Vagina (tissue), 2 donors: ENCODE data around the gene TVP23B. TPM values are rescaled to one million over a fixed set of nuclear protein-coding genes. Genes with fewer than 3 reads are reported as not detected.
"Not testable (repeated sequence)": the region's sequence is repeated elsewhere in the genome, so short reads cannot be mapped to it uniquely, and the experiment has no call there.

Experiments
- DNase-seq, 2 donors: peaks; one replicate each; pipeline ENCODE4 v3.0.0-alpha.2; 2017; ENCODE audit errors: extremely low spot score in 2 of 2
- H3K27ac ChIP-seq: fragments of 200-600 bp; sonication (generic); one replicate; pipeline ENCODE4 v1.5.1; 2019
- H3K27me3 ChIP-seq: fragments of 200-600 bp; sonication (generic); one replicate; pipeline ENCODE4 v1.5.1; 2019
- H3K36me3 ChIP-seq, 2 donors: fragments of 200-600 bp; sonication (generic); one replicate each; pipeline ENCODE4 v1.5.1; 2017 to 2019
- H3K4me1 ChIP-seq: fragments of 200-600 bp; sonication (generic); one replicate; pipeline ENCODE4 v1.5.1; 2019
- H3K4me3 ChIP-seq, 2 donors: fragments of 200-600 bp; sonication (generic); 1 replicate in 1 of 2; 2 replicates in 1 of 2; pipeline ENCODE4 v1.5.1; 2016 to 2019
- H3K9me3 ChIP-seq: fragments of 200-600 bp; sonication (generic); one replicate; pipeline ENCODE4 v1.5.1; 2019
- POLR2A ChIP-seq, 2 donors: fragments of 450-650 bp; IDR thresholded peaks; one replicate each; pipeline ENCODE4 v1.6.1; 2017; ENCODE audit warnings: antibody characterized with exemption in 2 of 2, mild to moderate bottlenecking in 2 of 2, moderate library complexity in 2 of 2
- POLR2AphosphoS5 ChIP-seq, 2 donors: sonication (generic); formaldehyde crosslinking; IDR thresholded peaks; one replicate each; pipeline ENCODE4 v1.9.0; 2017; ENCODE audit warnings: antibody characterized with exemption in 2 of 2, mild to moderate bottlenecking in 2 of 2, low read depth in 1 of 2; ENCODE audit not compliant: insufficient read depth in 1 of 2
- intact Hi-C: fragments of 100-400 bp; cut with DNase I; formaldehyde crosslinking; loops from one replicate; pipeline ENCODE4 v1.15.1; 2023
- total RNA-seq: library from RNA; depleted of rRNA; stranded (reverse); fragments of >200 nt; gene quantifications from one replicate; pipeline ENCODE4 v1.2.3, GENCODE V29; 2016
- TF ChIP-seq, protein P1 (sequence below), 3 experiments: fragments of 450-650 bp in 2 of 3; fragments of 200-600 bp in 1 of 3; sonication (generic) in 1 of 3; IDR thresholded peaks; one replicate each; pipeline ENCODE4 v1.5.1; 2017 to 2019; ENCODE audit warnings: antibody characterized with exemption in 3 of 3, mild to moderate bottlenecking in 2 of 3, moderate library complexity in 2 of 3

Gene TVP23B
- total RNA-seq, 1 donor from 2014 or later: 21.6 TPM

DNA sequence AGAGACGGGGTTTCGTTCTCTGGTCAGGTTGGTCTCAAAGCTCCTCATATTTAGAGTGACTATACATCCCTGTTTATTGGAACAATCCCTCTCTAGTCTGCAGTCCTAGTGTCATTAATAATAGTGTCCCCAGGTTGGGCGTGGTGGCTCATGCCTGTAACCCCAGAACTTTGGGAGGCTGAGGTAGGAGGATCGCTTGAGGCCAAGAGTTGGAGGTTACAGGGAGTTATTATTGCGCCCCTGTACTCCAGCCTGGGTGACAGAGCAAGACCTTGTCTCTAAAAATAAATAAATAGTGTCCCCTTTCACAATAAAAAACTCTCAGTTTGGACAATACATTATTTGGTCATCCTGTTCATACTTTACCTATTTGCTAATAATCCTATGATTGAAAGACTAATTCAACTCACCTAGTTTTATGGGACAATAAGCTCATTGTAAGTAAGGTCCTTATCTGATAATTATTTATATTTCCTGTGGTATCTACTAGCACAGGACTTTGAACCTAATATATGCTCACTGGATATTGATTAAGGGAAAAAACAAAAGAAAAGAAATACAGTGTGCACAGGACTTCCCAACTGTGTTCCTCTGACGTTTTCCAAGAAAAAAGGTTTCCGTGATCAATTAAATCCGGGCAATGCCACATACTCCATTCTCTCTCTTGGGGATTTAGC lies 23.5 kb upstream of the TVP23B start:
- H3K4me1 ChIP-seq, H3K36me3 ChIP-seq, H3K4me3 ChIP-seq, H3K27me3 ChIP-seq, intact Hi-C loops, H3K9me3 ChIP-seq, DNase-seq, H3K27ac ChIP-seq: not testable (repeated sequence)

DNA sequence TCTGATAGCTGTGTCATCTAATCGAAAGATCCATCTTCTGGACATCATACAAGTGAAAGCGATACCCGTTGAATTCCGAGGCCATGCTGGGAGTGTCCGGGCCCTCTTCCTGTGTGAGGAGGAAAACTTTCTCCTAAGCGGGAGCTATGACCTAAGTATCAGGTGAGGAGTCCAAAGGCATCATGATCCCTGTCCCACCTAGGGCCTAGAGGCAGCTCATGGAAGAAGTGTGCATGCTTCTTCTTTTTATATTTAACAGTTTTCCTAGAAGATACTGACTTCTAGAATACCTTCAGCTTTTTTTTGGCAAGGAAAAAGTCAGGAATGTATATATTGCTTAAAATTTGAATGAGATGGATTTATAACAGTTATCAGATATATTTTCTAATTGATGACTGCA lies 22.6 kb upstream of the TVP23B start:
- H3K27ac ChIP-seq, intact Hi-C loops, DNase-seq, H3K4me1 ChIP-seq, H3K36me3 ChIP-seq, H3K4me3 ChIP-seq, H3K27me3 ChIP-seq, H3K9me3 ChIP-seq: not testable (repeated sequence)

DNA sequence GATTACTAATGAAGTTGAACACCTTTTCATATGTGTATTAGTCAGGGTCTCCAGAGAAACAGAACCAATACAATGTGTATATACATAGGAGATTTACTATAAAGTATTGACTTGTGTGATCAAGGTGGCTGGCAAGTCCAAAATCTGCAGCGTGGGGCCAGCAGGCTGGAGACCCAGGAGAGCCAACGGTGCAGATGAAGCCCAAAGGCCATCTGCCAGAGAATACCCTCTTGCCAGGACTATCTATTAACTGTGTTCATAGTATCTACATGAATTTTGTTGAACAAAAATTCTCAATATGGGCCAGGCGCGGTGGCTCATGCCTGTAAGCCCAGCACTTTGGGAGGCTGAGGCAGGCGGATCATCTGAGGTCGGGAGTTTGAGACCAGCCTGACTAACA lies 20.8 kb upstream of the TVP23B start:
- H3K27ac ChIP-seq, intact Hi-C loops, H3K27me3 ChIP-seq, DNase-seq, H3K4me1 ChIP-seq, H3K4me3 ChIP-seq, H3K9me3 ChIP-seq, H3K36me3 ChIP-seq: not testable (repeated sequence)

DNA sequence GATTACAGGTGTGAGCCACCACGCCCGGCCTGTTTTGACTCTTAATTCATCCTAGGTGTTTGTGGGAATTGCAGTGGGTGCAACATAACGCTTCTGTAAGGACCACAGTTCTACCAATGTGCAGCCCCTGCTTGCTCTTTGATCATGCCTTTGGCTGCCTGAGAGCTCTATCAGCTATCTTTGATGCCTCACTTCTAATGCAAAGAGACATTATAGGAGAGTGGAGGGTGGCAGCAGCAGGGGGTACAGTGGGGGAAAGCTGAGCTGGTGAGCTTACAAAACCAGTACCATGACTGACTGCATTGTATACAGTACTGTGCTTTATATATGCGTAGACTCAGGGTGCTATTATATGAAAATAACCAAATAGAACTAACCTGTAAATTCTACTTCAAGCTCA lies 10.4 kb upstream of the TVP23B start:
- H3K36me3 ChIP-seq, H3K4me3 ChIP-seq, DNase-seq, H3K4me1 ChIP-seq, H3K27me3 ChIP-seq, intact Hi-C loops, H3K9me3 ChIP-seq, H3K27ac ChIP-seq: not testable (repeated sequence)

DNA sequence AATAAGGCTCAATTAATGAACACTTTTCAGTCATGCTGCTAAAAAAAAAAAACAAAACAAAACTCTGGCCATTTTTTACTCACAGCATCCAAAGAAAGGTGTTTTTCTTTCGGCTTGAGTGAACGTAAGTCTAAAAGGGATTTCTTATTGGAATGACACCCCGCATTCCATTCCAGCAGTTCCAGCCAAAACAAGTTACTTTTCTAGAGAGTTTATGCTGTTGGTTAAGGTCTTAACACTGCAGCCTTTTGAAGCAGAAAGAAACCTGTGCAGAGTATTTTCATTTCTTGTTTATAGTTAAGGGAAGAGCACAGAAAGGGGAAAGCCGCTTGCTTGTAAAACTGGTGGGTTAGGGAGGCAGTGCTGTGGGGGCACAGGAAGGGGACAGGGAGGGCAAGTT lies 9.9 kb upstream of the TVP23B start:
- H3K27ac ChIP-seq, H3K27me3 ChIP-seq, H3K36me3 ChIP-seq, H3K4me3 ChIP-seq, DNase-seq, H3K4me1 ChIP-seq, intact Hi-C loops, H3K9me3 ChIP-seq: not testable (repeated sequence)

DNA sequence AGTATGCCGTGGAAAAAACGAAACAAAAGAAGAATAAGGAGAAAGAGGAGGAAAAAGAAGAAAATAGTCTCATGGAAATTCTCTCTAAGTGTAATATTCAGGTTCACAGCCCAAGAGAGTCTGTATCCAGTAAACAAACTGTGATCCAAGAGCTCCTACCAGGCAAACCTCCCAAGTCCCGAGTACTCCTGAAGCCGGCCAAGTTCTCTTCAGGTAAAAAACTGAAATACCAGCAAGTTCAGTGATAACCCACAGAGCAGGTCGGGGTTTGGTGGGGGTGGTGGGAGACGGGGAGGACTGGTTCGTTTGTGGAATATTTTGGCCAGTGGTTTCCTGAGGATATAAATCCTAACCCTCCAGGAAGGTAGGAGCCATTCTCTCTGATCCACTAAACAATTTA lies 8.5 kb upstream of the TVP23B start:
- Histone ChIP-seq H3K27ac (no peak overlapping the region), H3K4me1 (no peaks in the 10 kb centered on the region), H3K9me3 (no peaks in the 10 kb centered on the region), H3K36me3 (no peaks in the 10 kb centered on the region), H3K4me3 (no peak overlapping the region), H3K27me3 (no peaks in the 10 kb centered on the region)
- no peak for TF ChIP-seq POLR2AphosphoS5 (IDR thresholded peaks at IDR 0.05; ENCODE audit: insufficient read depth in 1 of 2, low read depth in 1 of 2)
- no peak for TF ChIP-seq POLR2A (IDR thresholded peaks at IDR 0.05)
- TF ChIP-seq, protein P1, sequence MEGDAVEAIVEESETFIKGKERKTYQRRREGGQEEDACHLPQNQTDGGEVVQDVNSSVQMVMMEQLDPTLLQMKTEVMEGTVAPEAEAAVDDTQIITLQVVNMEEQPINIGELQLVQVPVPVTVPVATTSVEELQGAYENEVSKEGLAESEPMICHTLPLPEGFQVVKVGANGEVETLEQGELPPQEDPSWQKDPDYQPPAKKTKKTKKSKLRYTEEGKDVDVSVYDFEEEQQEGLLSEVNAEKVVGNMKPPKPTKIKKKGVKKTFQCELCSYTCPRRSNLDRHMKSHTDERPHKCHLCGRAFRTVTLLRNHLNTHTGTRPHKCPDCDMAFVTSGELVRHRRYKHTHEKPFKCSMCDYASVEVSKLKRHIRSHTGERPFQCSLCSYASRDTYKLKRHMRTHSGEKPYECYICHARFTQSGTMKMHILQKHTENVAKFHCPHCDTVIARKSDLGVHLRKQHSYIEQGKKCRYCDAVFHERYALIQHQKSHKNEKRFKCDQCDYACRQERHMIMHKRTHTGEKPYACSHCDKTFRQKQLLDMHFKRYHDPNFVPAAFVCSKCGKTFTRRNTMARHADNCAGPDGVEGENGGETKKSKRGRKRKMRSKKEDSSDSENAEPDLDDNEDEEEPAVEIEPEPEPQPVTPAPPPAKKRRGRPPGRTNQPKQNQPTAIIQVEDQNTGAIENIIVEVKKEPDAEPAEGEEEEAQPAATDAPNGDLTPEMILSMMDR (IDR thresholded peaks at IDR 0.05): no peak
- intact Hi-C loops: no loop called here
- DNase-seq: no peak

DNA sequence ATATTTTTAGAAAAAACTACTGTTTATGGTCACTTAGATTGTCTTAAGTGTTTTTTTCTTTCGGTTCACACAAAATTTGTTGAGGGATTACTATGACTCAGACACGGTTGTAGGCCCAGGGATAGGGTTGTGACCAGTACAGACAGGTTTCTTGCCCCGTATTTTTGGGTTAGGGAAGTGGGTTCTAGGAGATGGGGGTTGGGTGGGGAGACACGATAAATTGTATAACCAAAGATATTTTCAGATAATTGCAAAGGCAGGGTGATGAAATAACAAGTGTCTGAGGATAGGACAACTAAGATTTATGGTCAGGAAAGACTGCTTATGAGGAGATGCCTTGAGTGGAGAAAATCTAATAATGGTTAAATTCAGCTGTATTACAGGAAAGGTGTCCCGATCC lies 822 bp downstream of the TVP23B start:
- DNase-seq, intact Hi-C loops, H3K27me3 ChIP-seq, H3K27ac ChIP-seq, H3K36me3 ChIP-seq, H3K9me3 ChIP-seq: not testable (repeated sequence)
- peaks cover 24% of the 10 kb centered on the region for H3K4me1 ChIP-seq
- peak overlapping the region in 1 of 2 donors; percentile 66 for H3K4me3 ChIP-seq

DNA sequence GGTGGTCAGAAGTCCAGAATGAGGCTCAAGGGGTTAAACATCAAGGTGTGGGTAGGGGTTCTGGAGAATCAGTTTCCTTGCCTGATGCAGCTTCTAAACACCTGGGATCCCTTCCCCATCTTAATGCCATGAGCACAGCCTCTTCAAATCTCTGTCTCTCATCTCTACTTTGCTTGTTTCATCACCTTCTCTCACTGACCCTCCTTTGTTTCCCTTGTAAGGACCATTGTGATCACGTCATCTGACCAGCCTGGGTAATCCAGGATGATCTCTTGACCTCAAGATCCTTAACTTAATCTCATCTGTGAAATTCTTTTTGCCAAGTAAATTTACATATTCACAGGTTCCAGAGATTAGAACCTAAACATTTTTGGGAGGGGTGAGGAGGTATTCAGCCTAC lies 5.0 kb downstream of the TVP23B start:
- intact Hi-C loops, H3K27ac ChIP-seq: not testable (repeated sequence)

DNA sequence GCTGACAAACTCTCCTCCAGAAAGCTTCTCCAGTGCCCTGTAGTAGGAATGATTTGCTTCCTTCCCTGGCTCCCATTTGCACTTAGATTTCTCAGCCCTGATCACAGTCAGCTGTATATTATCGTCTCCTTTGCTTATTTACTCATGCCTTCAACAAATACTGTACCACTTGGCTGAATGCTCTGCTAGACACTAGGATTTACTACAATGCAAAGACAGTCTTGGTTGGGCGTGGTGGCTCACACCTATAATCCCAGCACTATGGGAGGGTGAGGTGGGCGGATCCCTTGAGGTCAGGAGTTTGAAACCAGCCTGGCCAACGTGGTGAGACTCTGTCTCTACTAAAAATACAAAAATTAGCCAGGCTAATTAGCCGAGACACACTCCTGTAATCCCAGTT lies 5.9 kb downstream of the TVP23B start:
- H3K4me3 ChIP-seq, intact Hi-C loops, H3K36me3 ChIP-seq, H3K9me3 ChIP-seq, DNase-seq, H3K27me3 ChIP-seq, H3K27ac ChIP-seq: not testable (repeated sequence)
- peaks cover 24% of the 10 kb centered on the region for H3K4me1 ChIP-seq

More for the DNA sequence above, 5.0 kb downstream of the TVP23B start:
- not testable (repeated sequence) for H3K9me3 ChIP-seq, DNase-seq, H3K4me3 ChIP-seq, H3K36me3 ChIP-seq, H3K27me3 ChIP-seq
- H3K4me1 ChIP-seq: peaks cover 24% of the 10 kb centered on the region

DNA sequence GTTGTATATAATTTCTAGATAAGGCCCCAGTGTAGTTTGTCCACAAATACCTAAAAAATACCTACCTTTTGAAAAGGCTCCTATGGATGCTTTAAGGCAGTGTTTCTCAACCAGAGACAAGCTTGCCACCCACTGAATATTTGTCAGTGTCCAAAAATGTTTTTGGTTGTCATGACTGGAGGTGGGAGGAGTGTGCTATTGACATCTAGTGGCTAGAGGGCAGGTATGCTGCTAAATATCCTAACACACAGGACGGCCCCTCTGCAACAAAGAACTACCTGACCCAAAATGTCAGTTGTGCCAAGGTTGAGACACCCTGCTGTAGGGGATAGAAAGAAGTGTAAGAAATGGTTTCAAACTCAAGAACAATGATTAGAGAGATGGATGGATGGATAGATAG lies 10.4 kb downstream of the TVP23B start:
- H3K4me3 ChIP-seq, H3K27ac ChIP-seq, H3K36me3 ChIP-seq, intact Hi-C loops, H3K4me1 ChIP-seq, DNase-seq, H3K9me3 ChIP-seq, H3K27me3 ChIP-seq: not testable (repeated sequence)

DNA sequence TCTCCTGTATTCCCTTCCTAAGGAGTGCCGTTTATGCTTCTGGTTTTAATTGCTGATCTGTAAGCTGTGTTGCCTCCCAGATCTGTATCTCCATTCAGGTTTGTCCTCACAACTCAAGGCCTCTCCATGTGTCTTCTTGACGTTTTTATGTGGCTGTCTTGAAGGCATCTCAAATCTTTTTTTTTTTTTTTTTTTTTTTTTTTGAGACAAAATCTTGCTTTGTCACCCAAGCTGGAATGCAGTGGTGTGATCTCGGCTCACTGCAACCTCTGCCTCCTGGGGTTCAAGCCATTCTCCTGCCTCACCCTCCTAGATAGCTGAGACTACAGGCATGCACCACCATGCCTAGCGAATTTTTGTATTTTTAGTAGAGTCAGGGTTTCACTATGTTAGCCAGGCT lies 13.9 kb downstream of the TVP23B start:
- H3K27ac ChIP-seq, H3K9me3 ChIP-seq, intact Hi-C loops, H3K27me3 ChIP-seq, H3K4me1 ChIP-seq, H3K4me3 ChIP-seq, DNase-seq, H3K36me3 ChIP-seq: not testable (repeated sequence)

DNA sequence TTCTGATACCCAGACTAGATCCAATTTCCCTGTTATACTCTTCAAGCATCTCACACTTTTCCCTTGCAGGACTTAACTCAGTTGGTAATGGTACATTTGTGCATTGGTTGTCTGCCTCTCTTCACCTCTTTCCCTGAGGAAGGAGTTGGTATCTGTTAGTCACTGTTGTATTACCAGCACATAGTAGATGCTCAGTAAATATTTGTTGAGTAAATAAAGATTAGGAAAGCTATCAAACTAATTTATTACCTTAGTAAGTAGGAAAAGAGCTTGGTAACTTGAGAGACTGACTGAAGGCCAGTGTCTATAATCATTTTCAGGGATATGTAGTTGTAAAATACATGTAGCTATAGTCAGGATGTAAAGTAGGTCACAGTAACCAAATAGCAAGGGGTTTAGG lies 15.9 kb downstream of the TVP23B start:
- H3K4me1 ChIP-seq, intact Hi-C loops, H3K27ac ChIP-seq, H3K9me3 ChIP-seq, DNase-seq, H3K4me3 ChIP-seq, H3K27me3 ChIP-seq: not testable (repeated sequence)
- peaks cover 0 to 15% of the 10 kb centered on the region in 2 donors for H3K36me3 ChIP-seq
